ENCODE measurements around the gene USH1G. TPM values are rescaled to one million over a fixed set of nuclear protein-coding genes. Genes with fewer than 3 reads are reported as not detected.
"Not testable (repeated sequence)": the region's sequence is repeated elsewhere in the genome, so short reads cannot be mapped to it uniquely, and the experiment has no call there.

The USH1G gene
- total and polyA plus RNA-seq, 9 donors, result 0.02 to 0.53 (median 0.07) TPM; not detected in 5

- H3K9me3 ChIP-seq (replicated peaks; ENCODE audit: control insufficient read depth, low read depth, low read length), result no peaks in the 10 kb centered on the region
- no peak for DNase-seq
- H3K4me3 ChIP-seq (ENCODE audit: low read length), result no peak overlapping the region
- peaks cover 13% of the 10 kb centered on the region for H3K4me1 ChIP-seq (ENCODE audit: control insufficient read depth, insufficient read depth, low read length)
- H3K27ac ChIP-seq (ENCODE audit: low read length), result no peak overlapping the region
- no peaks in the 10 kb centered on the region for H3K36me3 ChIP-seq (ENCODE audit: control insufficient read depth, insufficient read depth, low read length)
- WGBS (ENCODE audit: insufficient coverage), result 100% methylated on average over 1 of the region's 5 CpGs
- H3K27me3 ChIP-seq (ENCODE audit: control insufficient read depth, insufficient read depth, low read length), result peaks cover 7% of the 10 kb centered on the region
These were observed 48.4 kb downstream of the USH1G start for GRCh38 chr17:74874615-74875037.

- no peak for DNase-seq
- no peaks in the 10 kb centered on the region for H3K36me3 ChIP-seq (ENCODE audit: control insufficient read depth, insufficient read depth, low read length)
- peak overlapping the region; percentile 97 for H3K27ac ChIP-seq (ENCODE audit: low read length)
- peaks cover 2% of the 10 kb centered on the region for H3K27me3 ChIP-seq (ENCODE audit: control insufficient read depth, insufficient read depth, low read length)
- peaks cover 13% of the 10 kb centered on the region for H3K4me1 ChIP-seq (ENCODE audit: control insufficient read depth, insufficient read depth, low read length)
- no peaks in the 10 kb centered on the region for H3K9me3 ChIP-seq (replicated peaks; ENCODE audit: control insufficient read depth, low read depth, low read length)
- WGBS (ENCODE audit: insufficient coverage), result 65% methylated on average over 5 of the region's 6 CpGs
- H3K4me3 ChIP-seq (ENCODE audit: low read length), result peak overlapping the region; percentile 87
These were observed 49.0 kb downstream of the USH1G start for GRCh38 chr17:74873874-74874614.

GRCh38 chr17:74873037-74873873 is 49.8 kb downstream of the USH1G start:
- Histone ChIP-seq H3K27me3 (ENCODE audit: control insufficient read depth, insufficient read depth, low read length) (peaks cover 2% of the 10 kb centered on the region), H3K9me3 (replicated peaks; ENCODE audit: control insufficient read depth, low read depth, low read length) (no peaks in the 10 kb centered on the region), H3K4me3 (ENCODE audit: low read length) (peak overlapping the region; percentile 87), H3K27ac (ENCODE audit: low read length) (peak overlapping the region; percentile 97), H3K36me3 (ENCODE audit: control insufficient read depth, insufficient read depth, low read length) (no peaks in the 10 kb centered on the region), H3K4me1 (ENCODE audit: control insufficient read depth, insufficient read depth, low read length) (peaks cover 13% of the 10 kb centered on the region)
- peak; percentile 100 for DNase-seq
- WGBS (ENCODE audit: insufficient coverage), result 0% methylated on average over 29 of the region's 55 CpGs

- Histone ChIP-seq H3K27me3 (ENCODE audit: control insufficient read depth, insufficient read depth, low read length) (peaks cover 2% of the 10 kb centered on the region), H3K9me3 (replicated peaks; ENCODE audit: control insufficient read depth, low read depth, low read length) (no peaks in the 10 kb centered on the region), H3K4me1 (ENCODE audit: control insufficient read depth, insufficient read depth, low read length) (peaks cover 13% of the 10 kb centered on the region), H3K4me3 (ENCODE audit: low read length) (peak within 1 kb of the TSS; percentile 87), H3K27ac (ENCODE audit: low read length) (peak within 1 kb of the TSS; percentile 97), H3K36me3 (ENCODE audit: control insufficient read depth, insufficient read depth, low read length) (no peaks in the 10 kb centered on the region)
- WGBS (ENCODE audit: insufficient coverage), result 7% methylated on average over 36 of the region's 38 CpGs
- no peak for DNase-seq
These were observed 50.6 kb downstream of the USH1G start, which contains the start of gene FDXR for GRCh38 chr17:74872313-74873036. Gene FDXR (minus strand): TSS chr17:74872994. CDS start chr17:74872944, 50 bp downstream.

- H3K4me3 ChIP-seq (ENCODE audit: low read length), result no peak overlapping the region
- WGBS (ENCODE audit: insufficient coverage), result 69% methylated on average over 4 of the region's 11 CpGs
- no peaks in the 10 kb centered on the region for H3K9me3 ChIP-seq (replicated peaks; ENCODE audit: control insufficient read depth, low read depth, low read length)
- DNase-seq, result peak; percentile 10
- H3K27ac ChIP-seq (ENCODE audit: low read length), result no peak overlapping the region
- peaks cover 13% of the 10 kb centered on the region for H3K4me1 ChIP-seq (ENCODE audit: control insufficient read depth, insufficient read depth, low read length)
- H3K36me3 ChIP-seq (ENCODE audit: control insufficient read depth, insufficient read depth, low read length), result no peaks in the 10 kb centered on the region
- H3K27me3 ChIP-seq (ENCODE audit: control insufficient read depth, insufficient read depth, low read length), result no peaks in the 10 kb centered on the region
These were observed 51.5 kb downstream of the USH1G start for GRCh38 chr17:74871356-74872076.

GRCh38 chr17:74870512-74870911 is 52.5 kb downstream of the USH1G start:
- Histone ChIP-seq H3K4me1 (ENCODE audit: control insufficient read depth, insufficient read depth, low read length) (peaks cover 13% of the 10 kb centered on the region), H3K4me3 (ENCODE audit: low read length) (no peak overlapping the region), H3K36me3 (ENCODE audit: control insufficient read depth, insufficient read depth, low read length) (no peaks in the 10 kb centered on the region), H3K27me3 (ENCODE audit: control insufficient read depth, insufficient read depth, low read length) (no peaks in the 10 kb centered on the region), H3K27ac (ENCODE audit: low read length) (no peak overlapping the region), H3K9me3 (replicated peaks; ENCODE audit: control insufficient read depth, low read depth, low read length) (no peaks in the 10 kb centered on the region)
- 71% methylated on average over 1 of the region's 3 CpGs for WGBS (ENCODE audit: insufficient coverage)
- DNase-seq, result no peak

- not testable (repeated sequence) for H3K27me3 ChIP-seq (ENCODE audit: control insufficient read depth, insufficient read depth, low read length); H3K4me3 ChIP-seq (ENCODE audit: low read length); DNase-seq; H3K36me3 ChIP-seq (ENCODE audit: control insufficient read depth, insufficient read depth, low read length); H3K9me3 ChIP-seq (replicated peaks; ENCODE audit: control insufficient read depth, low read depth, low read length); H3K27ac ChIP-seq (ENCODE audit: low read length)
- H3K4me1 ChIP-seq (ENCODE audit: control insufficient read depth, insufficient read depth, low read length), result peaks cover 13% of the 10 kb centered on the region
- WGBS (ENCODE audit: insufficient coverage), result 81% methylated on average over 8 of the region's 9 CpGs
These were observed 53.0 kb downstream of the USH1G start for GRCh38 chr17:74870028-74870427.

GRCh38 chr17:74868908-74869255 is 54.2 kb downstream of the USH1G start:
- Histone ChIP-seq H3K4me3 (ENCODE audit: low read length) (no peak overlapping the region), H3K36me3 (ENCODE audit: control insufficient read depth, insufficient read depth, low read length) (no peaks in the 10 kb centered on the region), H3K27me3 (ENCODE audit: control insufficient read depth, insufficient read depth, low read length) (no peaks in the 10 kb centered on the region), H3K4me1 (ENCODE audit: control insufficient read depth, insufficient read depth, low read length) (peaks cover 16% of the 10 kb centered on the region), H3K27ac (ENCODE audit: low read length) (no peak overlapping the region), H3K9me3 (replicated peaks; ENCODE audit: control insufficient read depth, low read depth, low read length) (no peaks in the 10 kb centered on the region)
- 86% methylated on average over 6 of the region's 6 CpGs for WGBS (ENCODE audit: insufficient coverage)
- DNase-seq, result no peak

- DNase-seq, result no peak
- Histone ChIP-seq H3K36me3 (ENCODE audit: control insufficient read depth, insufficient read depth, low read length) (no peaks in the 10 kb centered on the region), H3K27ac (ENCODE audit: low read length) (no peak overlapping the region), H3K27me3 (ENCODE audit: control insufficient read depth, insufficient read depth, low read length) (no peaks in the 10 kb centered on the region), H3K9me3 (replicated peaks; ENCODE audit: control insufficient read depth, low read depth, low read length) (no peaks in the 10 kb centered on the region), H3K4me1 (ENCODE audit: control insufficient read depth, insufficient read depth, low read length) (peaks cover 14% of the 10 kb centered on the region), H3K4me3 (ENCODE audit: low read length) (no peak overlapping the region)
- 72% methylated on average over 11 of the region's 12 CpGs for WGBS (ENCODE audit: insufficient coverage)
These were observed 54.7 kb downstream of the USH1G start for GRCh38 chr17:74868251-74868907.
